IPS-18a (cell line): ENCODE data around the gene PACRG.

Experiments
- H3K27ac ChIP-seq: one replicate; pipeline ENCODE4 v1.5.1; 2013; ENCODE audit warnings: low read length
- H3K27me3 ChIP-seq: one replicate; pipeline ENCODE4 v1.6.1; 2013; ENCODE audit warnings: mild to moderate bottlenecking, low read length; ENCODE audit not compliant: control insufficient read depth, insufficient read depth
- H3K36me3 ChIP-seq: one replicate; pipeline ENCODE4 v1.6.1; 2013; ENCODE audit warnings: low read depth, low read length; ENCODE audit not compliant: control insufficient read depth
- H3K4me1 ChIP-seq: one replicate; pipeline ENCODE4 v1.6.1; 2013; ENCODE audit warnings: low read depth, low read length; ENCODE audit not compliant: control insufficient read depth
- H3K4me3 ChIP-seq: one replicate; pipeline ENCODE4 v1.5.1; 2013; ENCODE audit warnings: low read length
- H3K9ac ChIP-seq: one replicate; pipeline ENCODE4 v1.6.1; 2013; ENCODE audit warnings: mild to moderate bottlenecking, low read length, moderate library complexity
- H3K9me3 ChIP-seq: one replicate; pipeline ENCODE4 v1.6.1; 2013; ENCODE audit warnings: low read depth, low read length; ENCODE audit not compliant: control insufficient read depth

The PACRG gene

DNA sequence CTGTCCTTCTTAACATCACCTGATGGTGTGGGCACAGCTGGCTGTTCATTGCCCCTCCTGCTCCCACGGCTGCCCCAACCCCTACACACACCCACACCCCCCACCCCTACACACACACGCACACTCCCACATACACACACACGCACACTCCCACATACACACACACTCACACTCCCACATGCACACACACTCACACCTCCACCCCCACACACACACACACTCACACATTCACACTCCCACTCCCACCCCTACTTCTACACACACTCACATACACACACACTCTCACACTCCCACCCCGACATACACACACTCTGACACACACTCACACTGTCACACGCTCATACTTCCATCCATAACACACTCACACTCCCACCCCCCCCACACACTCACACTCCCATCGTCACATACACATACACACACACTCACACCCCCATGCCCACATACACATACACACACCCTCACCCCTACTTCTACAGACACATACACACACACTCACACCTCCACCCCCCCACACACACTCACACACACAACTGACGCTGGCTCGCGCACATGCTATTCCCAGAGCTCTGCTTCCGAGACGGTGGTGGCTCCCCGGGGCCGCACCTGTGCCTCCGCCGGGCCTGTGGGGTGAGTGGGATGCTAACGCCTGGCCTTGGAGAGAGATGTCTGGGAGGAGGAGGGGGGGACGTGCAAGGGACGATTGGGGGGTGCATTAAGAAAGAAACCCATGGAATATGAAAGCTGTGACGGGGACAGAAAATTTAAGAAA, 512.0 kb downstream of the PACRG start:
- H3K9ac ChIP-seq, result no peak overlapping the region
- peaks cover 20% of the 10 kb centered on the region for H3K4me1 ChIP-seq
- no peak overlapping the region for H3K27ac ChIP-seq
- H3K27me3 ChIP-seq, result no peaks in the 10 kb centered on the region
- no peak overlapping the region for H3K4me3 ChIP-seq
- H3K9me3 ChIP-seq, result no peaks in the 10 kb centered on the region
- no peaks in the 10 kb centered on the region for H3K36me3 ChIP-seq

DNA sequence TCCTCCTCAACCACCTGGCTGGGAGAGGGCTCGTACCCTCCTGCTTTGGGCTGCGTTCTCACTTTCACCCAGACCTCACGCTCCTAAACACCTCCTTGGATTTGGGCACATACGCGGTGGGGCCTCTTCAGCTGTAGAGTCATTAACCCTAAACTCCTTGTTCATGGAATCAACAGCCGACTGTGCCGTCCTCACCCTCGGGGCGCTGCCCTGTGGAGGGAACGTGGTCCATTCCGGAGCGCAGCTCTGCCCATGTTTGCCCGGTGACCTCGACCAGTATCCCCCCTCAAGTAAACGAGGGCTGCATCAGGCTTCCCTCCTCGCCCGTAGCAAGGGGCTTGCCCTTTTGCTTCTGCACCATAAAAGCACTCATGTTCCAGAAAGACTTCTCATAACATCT, 512.8 kb downstream of the PACRG start:
- Histone ChIP-seq H3K27ac (no peak overlapping the region), H3K4me1 (peaks cover 20% of the 10 kb centered on the region), H3K9me3 (no peaks in the 10 kb centered on the region), H3K36me3 (no peaks in the 10 kb centered on the region), H3K9ac (no peak overlapping the region), H3K27me3 (no peaks in the 10 kb centered on the region), H3K4me3 (no peak overlapping the region)

DNA sequence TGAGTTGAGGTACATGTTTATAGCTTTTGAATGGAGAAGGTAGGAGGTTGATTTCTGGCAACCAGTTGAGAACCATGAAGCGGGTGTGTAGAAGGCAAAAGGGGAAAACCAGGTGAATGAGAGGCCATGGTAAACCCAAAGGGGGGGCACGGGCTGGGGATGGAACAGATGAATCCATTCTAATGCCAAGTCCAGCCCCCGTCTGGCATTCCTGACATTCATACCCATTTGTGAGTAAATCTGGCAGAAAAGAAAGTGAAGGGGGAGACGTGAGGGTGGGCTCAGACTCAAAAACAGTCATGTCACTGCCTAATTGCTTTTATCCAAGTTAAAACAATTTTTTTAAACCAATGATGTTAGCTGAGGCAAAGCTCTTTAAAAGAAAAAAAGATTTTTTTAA, 513.9 kb downstream of the PACRG start:
- Histone ChIP-seq H3K27ac (no peak overlapping the region), H3K9me3 (no peaks in the 10 kb centered on the region), H3K4me3 (no peak overlapping the region), H3K36me3 (no peaks in the 10 kb centered on the region), H3K27me3 (no peaks in the 10 kb centered on the region), H3K4me1 (peaks cover 20% of the 10 kb centered on the region), H3K9ac (no peak overlapping the region)

DNA sequence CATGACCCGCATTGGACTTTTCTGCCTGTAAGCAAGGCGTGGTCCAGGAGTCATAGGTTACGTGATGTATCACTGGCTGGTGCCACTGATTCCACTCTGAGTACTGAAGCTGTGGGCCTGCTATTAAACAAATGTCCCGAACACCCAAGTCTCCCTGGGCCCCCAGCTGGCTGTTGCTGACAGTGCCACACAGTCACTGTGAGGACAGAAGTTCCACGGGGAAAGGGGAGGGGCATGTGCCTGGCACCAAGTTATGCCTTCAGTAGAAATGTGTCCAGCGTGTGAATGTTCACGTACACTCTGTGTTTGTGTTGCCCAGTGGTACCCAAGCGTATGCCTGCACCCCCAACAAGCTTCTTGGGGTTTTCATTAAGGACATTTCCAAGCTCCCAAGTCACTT, 515.3 kb downstream of the PACRG start:
- no peak overlapping the region for H3K4me3 ChIP-seq

DNA sequence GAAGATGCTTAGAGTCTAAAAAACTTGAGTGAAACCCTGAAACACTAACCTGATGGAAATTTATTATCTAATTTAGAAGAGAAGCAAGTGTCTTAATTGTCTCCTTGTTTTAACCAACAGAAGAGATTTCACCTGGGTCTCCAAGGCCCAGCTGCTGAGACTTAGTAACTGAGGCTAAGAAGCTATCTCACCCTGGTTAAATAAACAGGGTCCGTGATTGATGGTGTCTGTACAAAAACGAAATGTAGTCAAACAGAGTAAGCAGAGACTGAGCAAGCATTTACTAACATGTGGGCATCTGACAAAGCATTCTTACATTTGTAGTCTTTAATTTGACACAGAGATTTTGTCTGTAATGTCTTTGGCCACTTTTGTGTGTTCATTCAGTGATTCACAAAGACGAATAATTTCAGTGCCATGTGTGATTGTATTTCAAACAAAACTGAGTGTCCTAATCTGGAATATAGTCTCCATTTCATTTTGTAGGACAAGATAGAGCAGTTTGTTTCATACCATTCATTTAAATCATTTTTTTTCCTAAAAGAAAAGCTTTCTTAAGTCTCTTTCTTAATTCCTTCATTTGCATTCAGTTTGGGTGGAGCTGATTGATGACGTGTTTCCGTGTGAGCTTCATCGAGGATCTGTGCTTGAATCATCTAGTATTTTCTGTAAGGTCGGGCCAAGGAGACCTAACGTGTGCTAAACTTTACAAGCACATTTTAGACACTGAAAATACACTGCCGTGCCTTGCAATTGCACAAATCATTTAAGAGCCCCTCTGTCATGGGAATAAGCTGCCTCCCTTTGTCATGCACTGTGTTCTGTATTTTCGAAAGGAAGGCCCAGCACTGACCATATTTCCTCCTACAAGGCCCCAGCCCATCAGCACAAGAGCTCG, 516.2 kb downstream of the PACRG start:
- no peaks in the 10 kb centered on the region for H3K27me3 ChIP-seq
- H3K9me3 ChIP-seq, result no peaks in the 10 kb centered on the region
- H3K36me3 ChIP-seq, result no peaks in the 10 kb centered on the region
- H3K4me3 ChIP-seq, result no peak overlapping the region
- peaks cover 23% of the 10 kb centered on the region for H3K4me1 ChIP-seq
- H3K9ac ChIP-seq, result no peak overlapping the region
- no peak overlapping the region for H3K27ac ChIP-seq

More for the DNA sequence above, 515.3 kb downstream of the PACRG start:
- H3K9me3 ChIP-seq, result no peaks in the 10 kb centered on the region
- no peaks in the 10 kb centered on the region for H3K36me3 ChIP-seq
- no peak overlapping the region for H3K9ac ChIP-seq
- H3K4me1 ChIP-seq, result peaks cover 23% of the 10 kb centered on the region
- H3K27ac ChIP-seq, result no peak overlapping the region
- no peaks in the 10 kb centered on the region for H3K27me3 ChIP-seq

DNA sequence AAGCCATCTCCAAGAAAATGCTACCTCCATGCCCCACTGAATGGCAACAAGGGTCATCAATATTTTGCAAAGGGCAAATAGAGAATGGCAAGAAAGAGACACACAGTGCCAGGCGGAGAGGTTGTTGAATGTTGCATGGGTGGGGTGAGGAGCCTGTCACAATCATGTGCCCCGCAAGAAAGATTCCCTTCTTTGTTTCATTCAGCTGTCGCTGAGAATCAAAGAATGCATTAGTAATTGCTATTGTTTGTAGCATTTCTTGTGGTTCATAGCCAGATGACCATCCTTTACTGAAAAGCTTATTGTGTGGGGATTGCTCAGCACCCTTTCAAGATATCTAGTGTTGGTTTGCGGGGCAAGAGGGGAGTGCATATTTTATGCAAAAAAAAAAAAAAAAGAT, 520.3 kb downstream of the PACRG start:
- Histone ChIP-seq H3K4me3 (no peak overlapping the region), H3K9me3 (no peaks in the 10 kb centered on the region), H3K4me1 (peaks cover 12% of the 10 kb centered on the region)

DNA sequence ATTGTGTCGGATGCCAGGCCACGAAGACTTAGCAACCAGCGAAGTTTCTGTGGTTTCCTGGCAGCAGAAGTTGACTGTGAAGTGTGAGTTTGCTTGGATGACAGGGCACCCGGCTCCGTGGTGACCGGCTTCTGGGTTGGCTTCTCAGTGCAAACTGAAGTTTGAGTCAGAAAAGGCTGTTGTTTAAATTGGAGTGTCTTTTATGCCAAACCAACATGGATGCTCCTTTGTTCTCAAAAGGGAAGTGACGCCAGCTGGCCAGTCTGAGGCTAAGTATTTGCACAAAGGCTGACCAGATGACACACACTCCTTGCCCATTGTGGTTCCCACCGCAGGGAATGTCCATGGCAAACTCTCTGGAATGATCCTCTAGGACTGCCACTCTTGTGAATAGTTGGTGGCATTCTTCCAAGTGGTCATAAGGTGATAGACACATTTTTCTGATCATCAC, 521.9 kb downstream of the PACRG start:
- Histone ChIP-seq H3K27ac (no peak overlapping the region), H3K27me3 (no peaks in the 10 kb centered on the region), H3K36me3 (no peaks in the 10 kb centered on the region), H3K9me3 (no peaks in the 10 kb centered on the region), H3K4me3 (no peak overlapping the region), H3K4me1 (peaks cover 3% of the 10 kb centered on the region), H3K9ac (no peak overlapping the region)

More for the DNA sequence above, 520.3 kb downstream of the PACRG start:
- Histone ChIP-seq H3K36me3 (no peaks in the 10 kb centered on the region), H3K27ac (no peak overlapping the region), H3K9ac (no peak overlapping the region), H3K27me3 (no peaks in the 10 kb centered on the region)

DNA sequence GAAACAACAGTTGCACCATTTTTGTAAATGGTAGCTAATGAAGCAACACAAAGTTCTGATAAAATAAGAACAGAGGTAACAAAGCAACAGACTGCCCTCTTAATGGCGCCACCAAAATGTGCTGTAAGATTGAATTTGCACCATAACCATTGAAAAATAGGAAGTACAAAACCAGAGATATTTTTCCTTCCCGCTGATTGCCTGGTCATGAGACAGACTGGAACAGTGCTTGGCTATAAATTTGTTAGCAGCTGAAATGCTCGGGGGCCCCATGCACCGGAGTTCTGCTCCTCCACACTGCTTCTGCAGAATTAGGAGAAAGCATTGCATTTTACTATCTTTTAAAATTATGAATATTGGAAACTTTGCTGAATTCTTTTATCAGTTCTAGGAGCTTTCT, 522.3 kb downstream of the PACRG start:
- Histone ChIP-seq H3K27ac (no peak overlapping the region), H3K9me3 (no peaks in the 10 kb centered on the region), H3K36me3 (no peaks in the 10 kb centered on the region), H3K4me3 (no peak overlapping the region), H3K27me3 (no peaks in the 10 kb centered on the region), H3K9ac (no peak overlapping the region), H3K4me1 (peaks cover 3% of the 10 kb centered on the region)

DNA sequence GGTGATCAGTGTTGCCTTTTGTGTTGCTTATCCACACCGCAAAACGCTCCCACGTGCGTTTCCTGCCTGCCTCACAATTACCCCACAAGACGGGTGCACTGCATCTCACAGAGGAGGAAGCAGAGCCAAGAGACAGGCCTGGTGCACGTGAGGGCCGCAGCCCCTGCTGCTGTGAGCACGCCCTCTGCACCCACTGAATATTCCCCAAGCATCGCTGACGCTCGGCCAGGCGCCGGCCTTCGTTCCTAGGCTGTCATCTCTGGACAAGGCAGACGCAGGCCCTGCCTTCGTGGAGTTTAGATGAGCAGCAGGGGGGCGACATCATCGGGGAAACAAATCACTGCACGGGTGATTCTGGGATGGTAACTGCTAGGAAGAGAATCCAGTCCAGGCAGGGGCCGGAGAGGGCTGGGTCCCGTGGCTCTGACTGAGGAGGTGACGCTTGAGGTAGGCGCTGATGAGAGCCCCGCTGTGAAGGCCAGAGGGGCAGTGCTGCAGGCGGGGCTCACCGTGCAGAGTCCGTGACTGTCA, 524.4 kb downstream of the PACRG start:
- no peak overlapping the region for H3K4me3 ChIP-seq
- H3K4me1 ChIP-seq, result peaks cover 3% of the 10 kb centered on the region
- no peak overlapping the region for H3K27ac ChIP-seq
- H3K9me3 ChIP-seq, result no peaks in the 10 kb centered on the region
- H3K36me3 ChIP-seq, result no peaks in the 10 kb centered on the region
- no peak overlapping the region for H3K9ac ChIP-seq
- no peaks in the 10 kb centered on the region for H3K27me3 ChIP-seq

DNA sequence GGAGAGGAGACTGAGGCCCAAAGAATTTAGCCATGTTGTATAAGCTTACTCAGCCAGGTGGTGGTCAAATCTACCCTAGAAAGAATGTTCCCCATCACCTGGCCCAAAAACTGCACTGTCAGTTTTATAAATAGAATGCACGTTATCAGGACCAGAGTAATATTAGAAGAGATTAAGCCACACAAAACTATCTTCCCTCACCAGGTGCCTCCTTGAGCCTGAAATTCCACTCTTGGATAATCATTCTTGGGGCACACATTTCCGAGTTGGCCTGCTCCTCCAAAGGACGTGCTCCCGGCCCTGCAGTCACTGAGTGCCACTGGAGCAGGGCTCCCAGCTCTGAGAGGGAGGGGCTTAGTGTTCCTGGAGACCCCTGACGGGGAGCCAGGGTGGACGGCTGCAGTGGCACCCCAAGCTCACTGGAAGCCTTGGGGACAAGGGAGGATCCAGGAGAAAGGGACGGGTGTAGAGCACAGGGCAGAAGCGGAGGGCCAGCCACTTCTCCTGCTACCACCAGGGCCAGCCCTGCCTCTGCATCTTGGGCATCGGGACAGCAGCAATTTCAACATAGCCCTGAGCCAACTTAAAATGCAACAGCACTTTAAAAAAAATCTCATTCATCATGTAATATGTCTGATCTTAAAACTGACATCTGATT, 525.9 kb downstream of the PACRG start:
- Histone ChIP-seq H3K4me1 (no peaks in the 10 kb centered on the region), H3K9ac (no peak overlapping the region), H3K9me3 (no peaks in the 10 kb centered on the region), H3K36me3 (no peaks in the 10 kb centered on the region), H3K27ac (no peak overlapping the region), H3K27me3 (peaks cover 3% of the 10 kb centered on the region), H3K4me3 (no peak overlapping the region)

DNA sequence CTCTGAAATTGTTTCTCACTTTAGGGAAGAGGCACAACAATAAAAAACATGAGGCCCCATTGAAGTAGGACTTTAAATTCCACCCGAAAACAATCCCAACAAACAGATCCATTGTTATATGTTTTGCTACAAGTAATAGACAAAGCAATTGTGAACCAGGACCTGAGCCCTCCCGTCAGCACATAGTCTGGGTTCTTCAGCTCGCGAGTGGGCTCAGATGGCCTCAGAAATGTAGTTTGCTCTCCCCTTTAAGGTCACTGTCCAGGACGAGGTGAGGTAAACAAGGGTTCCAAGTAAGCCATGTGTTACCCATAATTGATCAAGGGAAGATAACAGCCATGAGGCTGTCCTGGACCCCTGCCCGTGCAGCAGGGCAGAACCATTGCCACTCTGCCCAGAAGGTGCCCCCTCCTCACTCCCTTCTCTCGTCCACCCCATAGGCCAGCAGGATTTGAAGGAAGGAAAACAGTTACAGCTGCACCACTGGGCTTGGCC, 526.6 kb downstream of the PACRG start:
- H3K4me1 ChIP-seq, result peaks cover under 1% of the 10 kb centered on the region
- no peaks in the 10 kb centered on the region for H3K36me3 ChIP-seq
- H3K27ac ChIP-seq, result no peak overlapping the region
- peaks cover 10% of the 10 kb centered on the region for H3K27me3 ChIP-seq
- H3K9me3 ChIP-seq, result no peaks in the 10 kb centered on the region
- no peak overlapping the region for H3K4me3 ChIP-seq
- no peak overlapping the region for H3K9ac ChIP-seq
